GM23338 (cell line): ENCODE data around the gene DNAJC7. TPM values are rescaled to one million over a fixed set of nuclear protein-coding genes. Genes with fewer than 3 reads are reported as not detected.

Source experiments
- ATAC-seq: fragments of 200-7000 bp; cut with Tn5 transposase; 3 replicates; pipeline ENCODE4 v1.9.1; 2020
- DNase-seq: peaks from one replicate; pipeline ENCODE4 v3.0.0-alpha.2; 2015; ENCODE audit warnings: low spot score
- H2AFZ ChIP-seq: fragments of 200-600 bp; sonication (generic); 2 replicates; pipeline ENCODE4 v1.8.0; 2016; ENCODE audit warnings: antibody characterized with exemption, mild to moderate bottlenecking, moderate library complexity
- H3F3A ChIP-seq: fragments of 200-600 bp; sonication (generic); replicated peaks from 2 replicates; pipeline ENCODE4 v1.8.0; 2017; ENCODE audit warnings: antibody characterized with exemption, mixed run types, low read depth
- H3K27ac ChIP-seq: fragments of 200-600 bp; sonication (generic); 2 replicates; pipeline ENCODE4 v1.6.1; 2016; ENCODE audit warnings: low read depth
- H3K27me3 ChIP-seq: fragments of 200-600 bp; sonication (generic); 2 replicates; pipeline ENCODE4 v1.8.0; 2016; ENCODE audit warnings: mild to moderate bottlenecking, mixed run types, moderate library complexity; ENCODE audit not compliant: insufficient read depth
- H3K36me3 ChIP-seq: fragments of 200-600 bp; sonication (generic); 2 replicates; pipeline ENCODE4 v1.8.0; 2016; ENCODE audit warnings: mild to moderate bottlenecking; ENCODE audit not compliant: insufficient read depth
- H3K4me1 ChIP-seq: fragments of 200-600 bp; sonication (generic); 2 replicates; pipeline ENCODE4 v1.8.0; 2016; ENCODE audit warnings: mild to moderate bottlenecking, moderate library complexity; ENCODE audit not compliant: insufficient read depth
- H3K4me2 ChIP-seq: fragments of 200-600 bp; sonication (generic); 2 replicates; pipeline ENCODE4 v1.7.1; 2017; ENCODE audit warnings: mixed run types
- H3K4me3 ChIP-seq: fragments of 200-600 bp; sonication (generic); 2 replicates; pipeline ENCODE4 v1.6.1; 2016; ENCODE audit warnings: mixed run types
- H3K79me2 ChIP-seq: fragments of 200-600 bp; sonication (generic); replicated peaks from 2 replicates; pipeline ENCODE4 v1.8.0; 2017; ENCODE audit warnings: mild to moderate bottlenecking; ENCODE audit not compliant: insufficient read depth
- H3K9me2 ChIP-seq: fragments of 200-600 bp; sonication (generic); 2 replicates; pipeline ENCODE4 v1.8.0; 2017; ENCODE audit not compliant: insufficient read depth
- H4K20me1 ChIP-seq: fragments of 200-600 bp; sonication (generic); replicated peaks from 2 replicates; pipeline ENCODE4 v1.8.0; 2017; ENCODE audit warnings: mild to moderate bottlenecking; ENCODE audit not compliant: insufficient read depth
- H3K27ac Mint-ChIP-seq: 2 replicates; pipeline ENCODE4 v1.8.0; 2020; ENCODE audit warnings: inconsistent platforms, mild to moderate bottlenecking, moderate library complexity, mixed read lengths
- H3K27me3 Mint-ChIP-seq: 3 replicates; pipeline ENCODE4 v1.8.0; 2022; ENCODE audit warnings: low read depth, mild to moderate bottlenecking, moderate library complexity, mixed read lengths, inconsistent platforms; ENCODE audit not compliant: insufficient read depth, poor library complexity
- H3K36me3 Mint-ChIP-seq: 3 replicates; pipeline ENCODE4 v1.8.0; 2021; ENCODE audit warnings: low read depth, mild to moderate bottlenecking, inconsistent platforms, moderate library complexity, mixed read lengths
- H3K4me1 Mint-ChIP-seq: 3 replicates; pipeline ENCODE4 v1.8.0; 2020; ENCODE audit warnings: mild to moderate bottlenecking, inconsistent platforms, mixed read lengths
- H3K4me3 Mint-ChIP-seq: 3 replicates; pipeline ENCODE4 v1.8.0; 2021; ENCODE audit warnings: moderate library complexity, mild to moderate bottlenecking, inconsistent platforms, mixed read lengths
- H3K9me3 Mint-ChIP-seq: 3 replicates; pipeline ENCODE4 v1.8.0; 2020; ENCODE audit warnings: moderate library complexity, mild to moderate bottlenecking, inconsistent platforms, mixed read lengths
- CREB1 ChIP-seq: fragments of 250-450 bp; sonication (Bioruptor Pico); IDR thresholded peaks from 2 replicates; pipeline ENCODE4 v1.5.0; 2020; ENCODE audit warnings: low read depth, mild to moderate bottlenecking, moderate library complexity
- EZH2 ChIP-seq: fragments of 200-600 bp; sonication (generic); IDR thresholded peaks from one replicate; pipeline ENCODE4 v1.8.0; 2017; ENCODE audit warnings: antibody characterized with exemption, mild to moderate bottlenecking, low read depth; ENCODE audit not compliant: unreplicated experiment
- JUNB ChIP-seq: IDR thresholded peaks from one replicate; pipeline ENCODE4 v1.6.1; 2016; ENCODE audit warnings: antibody characterized with exemption; ENCODE audit not compliant: unreplicated experiment
- NANOG ChIP-seq: IDR thresholded peaks from 2 replicates; pipeline ENCODE4 v1.6.1; 2016; ENCODE audit warnings: antibody characterized with exemption, borderline replicate concordance
- POLR2AphosphoS5 ChIP-seq: IDR thresholded peaks from 2 replicates; pipeline ENCODE4 v1.6.1; 2016; ENCODE audit warnings: antibody characterized with exemption, low read depth
- STAT1 ChIP-seq: IDR thresholded peaks from one replicate; pipeline ENCODE4 v1.6.1; 2016; ENCODE audit warnings: antibody characterized with exemption; ENCODE audit not compliant: unreplicated experiment
- ZNF114 ChIP-seq: fragments of 250-450 bp; sonication (Bioruptor Pico); IDR thresholded peaks from 2 replicates; pipeline ENCODE4 v1.5.0; 2020; ENCODE audit warnings: mild to moderate bottlenecking, moderate library complexity
- polyA plus RNA-seq: library from polyadenylated mRNA; unstranded; fragments of >200 nt; fragmentation: Nextera tagmentation; extraction: Ambion mirVana; gene quantifications from 2 replicates; pipeline ENCODE4 v1.2.1, GENCODE V29; 2016
- total RNA-seq: library from RNA; depleted of rRNA; stranded (reverse); fragments of >200 nt; shearing (Covaris generic); gene quantifications from 2 replicates; pipeline ENCODE4 v1.2.3, GENCODE V29; 2014
- TF ChIP-seq, protein P1 (sequence below): fragments of 250-450 bp; sonication (Bioruptor Pico); IDR thresholded peaks from 2 replicates; pipeline ENCODE4 v1.5.0; 2020; ENCODE audit warnings: mild to moderate bottlenecking, moderate library complexity
- TF ChIP-seq, protein P2 (sequence below), 2 experiments: fragments of 200-600 bp in 1 of 2; sonication (generic) in 1 of 2; conservative IDR thresholded peaks; 2 replicates each; pipeline versions ENCODE4 v1.5.1 to v1.6.1; 2016 to 2017; ENCODE audit warnings: antibody characterized with exemption in 2 of 2, low read depth in 2 of 2, mild to moderate bottlenecking in 2 of 2, moderate library complexity in 1 of 2
- TF ChIP-seq, protein P3 (sequence below): IDR thresholded peaks from one replicate; pipeline ENCODE4 v1.6.1; 2018; ENCODE audit warnings: antibody characterized with exemption; ENCODE audit not compliant: unreplicated experiment
- TF ChIP-seq, protein P4 (sequence below): IDR thresholded peaks from 2 replicates; pipeline ENCODE4 v1.6.1; 2016; ENCODE audit warnings: antibody characterized with exemption

The DNAJC7 gene
- total and polyA plus RNA-seq, 2 experiments from 2014 or later: 139 to 141 TPM

DNA sequence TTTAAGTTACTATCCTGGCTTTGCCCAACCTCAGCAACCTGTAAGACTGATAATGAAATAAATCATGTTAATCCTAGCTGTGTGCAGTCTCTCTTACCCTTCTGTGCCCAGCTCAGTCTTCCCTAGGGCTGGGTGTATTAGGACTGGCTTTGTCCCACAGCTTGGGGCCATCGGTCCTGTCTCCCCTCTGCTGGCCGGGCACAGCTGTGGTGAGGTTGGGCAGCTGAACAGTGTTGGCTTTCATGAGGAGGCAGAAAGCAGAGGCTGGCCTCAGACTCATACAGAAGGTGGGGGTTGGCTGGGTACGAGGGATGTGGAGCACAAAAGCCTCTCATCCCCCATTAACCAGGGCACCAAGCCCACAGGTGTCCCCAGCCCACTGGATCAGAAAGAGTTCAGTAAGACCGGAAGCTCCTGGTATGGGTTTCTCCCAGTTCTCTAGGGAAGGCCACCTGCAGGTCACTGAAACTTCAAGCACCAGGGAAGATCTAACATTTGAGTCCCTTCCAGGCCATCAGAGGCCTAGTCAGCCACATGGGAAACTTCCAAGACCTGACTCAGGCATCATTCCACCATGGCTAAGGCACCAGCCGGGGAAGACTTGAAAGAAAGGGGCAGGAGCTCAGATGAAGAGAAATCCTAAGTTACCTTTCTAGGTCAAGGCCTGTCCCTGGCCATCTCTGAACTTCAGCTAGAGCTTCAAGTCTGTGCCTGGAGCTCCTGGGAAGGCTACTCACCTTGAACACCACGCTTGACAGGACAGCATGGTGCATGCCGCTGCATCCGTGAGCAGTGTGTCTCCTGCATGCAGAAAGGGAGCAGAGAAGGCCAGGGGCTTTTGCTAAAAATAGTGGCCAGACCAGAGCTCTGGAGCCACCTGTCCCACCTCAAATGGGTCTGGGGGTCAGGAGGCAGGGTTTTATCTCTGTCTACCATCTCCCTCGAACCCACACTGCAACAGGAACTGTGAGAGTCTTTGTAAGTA lies 41.8 kb downstream of the DNAJC7 start:
- ATAC-seq: no peak
- peaks cover 41% of the 10 kb centered on the region for H3K36me3 ChIP-seq
- peaks cover 81% of the 10 kb centered on the region for H3K36me3 Mint-ChIP-seq

More for the DNA sequence above, 41.8 kb downstream of the DNAJC7 start:
- Mint-ChIP-seq H3K27me3 (peaks cover 8% of the 10 kb centered on the region), H3K9me3 (no peaks in the 10 kb centered on the region), H3K27ac (no peak overlapping the region), H3K4me3 (no peak overlapping the region), H3K4me1 (no peaks in the 10 kb centered on the region)
- DNase-seq: no peak
- Histone ChIP-seq H3K4me3 (no peak overlapping the region), H3K79me2 (no peaks in the 10 kb centered on the region), H3F3A (peaks cover 20% of the 10 kb centered on the region; the same call in 1 of the 2 replicates), H3K27me3 (no peaks in the 10 kb centered on the region), H3K4me1 (no peaks in the 10 kb centered on the region), H2AFZ (no peak overlapping the region), H3K9me2 (no peaks in the 10 kb centered on the region), H3K27ac (no peak overlapping the region), H4K20me1 (peaks cover 6% of the 10 kb centered on the region), H3K4me2 (no peak overlapping the region)
- no peak for TF ChIP-seq CREB1 (CRISPR knock-in tag)
- TF ChIP-seq, protein P1, sequence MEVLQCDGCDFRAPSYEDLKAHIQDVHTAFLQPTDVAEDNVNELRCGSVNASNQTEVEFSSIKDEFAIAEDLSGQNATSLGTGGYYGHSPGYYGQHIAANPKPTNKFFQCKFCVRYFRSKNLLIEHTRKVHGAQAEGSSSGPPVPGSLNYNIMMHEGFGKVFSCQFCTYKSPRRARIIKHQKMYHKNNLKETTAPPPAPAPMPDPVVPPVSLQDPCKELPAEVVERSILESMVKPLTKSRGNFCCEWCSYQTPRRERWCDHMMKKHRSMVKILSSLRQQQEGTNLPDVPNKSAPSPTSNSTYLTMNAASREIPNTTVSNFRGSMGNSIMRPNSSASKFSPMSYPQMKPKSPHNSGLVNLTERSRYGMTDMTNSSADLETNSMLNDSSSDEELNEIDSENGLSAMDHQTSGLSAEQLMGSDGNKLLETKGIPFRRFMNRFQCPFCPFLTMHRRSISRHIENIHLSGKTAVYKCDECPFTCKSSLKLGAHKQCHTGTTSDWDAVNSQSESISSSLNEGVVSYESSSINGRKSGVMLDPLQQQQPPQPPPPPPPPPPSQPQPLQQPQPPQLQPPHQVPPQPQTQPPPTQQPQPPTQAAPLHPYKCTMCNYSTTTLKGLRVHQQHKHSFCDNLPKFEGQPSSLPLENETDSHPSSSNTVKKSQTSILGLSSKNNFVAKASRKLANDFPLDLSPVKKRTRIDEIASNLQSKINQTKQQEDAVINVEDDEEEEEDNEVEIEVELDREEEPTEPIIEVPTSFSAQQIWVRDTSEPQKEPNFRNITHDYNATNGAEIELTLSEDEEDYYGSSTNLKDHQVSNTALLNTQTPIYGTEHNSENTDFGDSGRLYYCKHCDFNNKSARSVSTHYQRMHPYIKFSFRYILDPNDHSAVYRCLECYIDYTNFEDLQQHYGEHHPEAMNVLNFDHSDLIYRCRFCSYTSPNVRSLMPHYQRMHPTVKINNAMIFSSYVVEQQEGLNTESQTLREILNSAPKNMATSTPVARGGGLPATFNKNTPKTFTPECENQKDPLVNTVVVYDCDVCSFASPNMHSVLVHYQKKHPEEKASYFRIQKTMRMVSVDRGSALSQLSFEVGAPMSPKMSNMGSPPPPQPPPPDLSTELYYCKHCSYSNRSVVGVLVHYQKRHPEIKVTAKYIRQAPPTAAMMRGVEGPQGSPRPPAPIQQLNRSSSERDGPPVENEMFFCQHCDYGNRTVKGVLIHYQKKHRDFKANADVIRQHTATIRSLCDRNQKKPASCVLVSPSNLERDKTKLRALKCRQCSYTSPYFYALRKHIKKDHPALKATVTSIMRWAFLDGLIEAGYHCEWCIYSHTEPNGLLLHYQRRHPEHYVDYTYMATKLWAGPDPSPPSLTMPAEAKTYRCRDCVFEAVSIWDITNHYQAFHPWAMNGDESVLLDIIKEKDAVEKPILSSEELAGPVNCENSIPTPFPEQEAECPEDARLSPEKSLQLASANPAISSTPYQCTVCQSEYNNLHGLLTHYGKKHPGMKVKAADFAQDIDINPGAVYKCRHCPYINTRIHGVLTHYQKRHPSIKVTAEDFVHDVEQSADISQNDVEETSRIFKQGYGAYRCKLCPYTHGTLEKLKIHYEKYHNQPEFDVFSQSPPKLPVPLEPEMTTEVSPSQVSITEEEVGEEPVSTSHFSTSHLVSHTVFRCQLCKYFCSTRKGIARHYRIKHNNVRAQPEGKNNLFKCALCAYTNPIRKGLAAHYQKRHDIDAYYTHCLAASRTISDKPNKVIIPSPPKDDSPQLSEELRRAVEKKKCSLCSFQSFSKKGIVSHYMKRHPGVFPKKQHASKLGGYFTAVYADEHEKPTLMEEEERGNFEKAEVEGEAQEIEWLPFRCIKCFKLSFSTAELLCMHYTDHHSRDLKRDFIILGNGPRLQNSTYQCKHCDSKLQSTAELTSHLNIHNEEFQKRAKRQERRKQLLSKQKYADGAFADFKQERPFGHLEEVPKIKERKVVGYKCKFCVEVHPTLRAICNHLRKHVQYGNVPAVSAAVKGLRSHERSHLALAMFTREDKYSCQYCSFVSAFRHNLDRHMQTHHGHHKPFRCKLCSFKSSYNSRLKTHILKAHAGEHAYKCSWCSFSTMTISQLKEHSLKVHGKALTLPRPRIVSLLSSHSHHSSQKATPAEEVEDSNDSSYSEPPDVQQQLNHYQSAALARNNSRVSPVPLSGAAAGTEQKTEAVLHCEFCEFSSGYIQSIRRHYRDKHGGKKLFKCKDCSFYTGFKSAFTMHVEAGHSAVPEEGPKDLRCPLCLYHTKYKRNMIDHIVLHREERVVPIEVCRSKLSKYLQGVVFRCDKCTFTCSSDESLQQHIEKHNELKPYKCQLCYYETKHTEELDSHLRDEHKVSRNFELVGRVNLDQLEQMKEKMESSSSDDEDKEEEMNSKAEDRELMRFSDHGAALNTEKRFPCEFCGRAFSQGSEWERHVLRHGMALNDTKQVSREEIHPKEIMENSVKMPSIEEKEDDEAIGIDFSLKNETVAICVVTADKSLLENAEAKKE (CRISPR knock-in tag): no peak
- no peak for TF ChIP-seq ZNF114
- TF ChIP-seq, protein P2, sequence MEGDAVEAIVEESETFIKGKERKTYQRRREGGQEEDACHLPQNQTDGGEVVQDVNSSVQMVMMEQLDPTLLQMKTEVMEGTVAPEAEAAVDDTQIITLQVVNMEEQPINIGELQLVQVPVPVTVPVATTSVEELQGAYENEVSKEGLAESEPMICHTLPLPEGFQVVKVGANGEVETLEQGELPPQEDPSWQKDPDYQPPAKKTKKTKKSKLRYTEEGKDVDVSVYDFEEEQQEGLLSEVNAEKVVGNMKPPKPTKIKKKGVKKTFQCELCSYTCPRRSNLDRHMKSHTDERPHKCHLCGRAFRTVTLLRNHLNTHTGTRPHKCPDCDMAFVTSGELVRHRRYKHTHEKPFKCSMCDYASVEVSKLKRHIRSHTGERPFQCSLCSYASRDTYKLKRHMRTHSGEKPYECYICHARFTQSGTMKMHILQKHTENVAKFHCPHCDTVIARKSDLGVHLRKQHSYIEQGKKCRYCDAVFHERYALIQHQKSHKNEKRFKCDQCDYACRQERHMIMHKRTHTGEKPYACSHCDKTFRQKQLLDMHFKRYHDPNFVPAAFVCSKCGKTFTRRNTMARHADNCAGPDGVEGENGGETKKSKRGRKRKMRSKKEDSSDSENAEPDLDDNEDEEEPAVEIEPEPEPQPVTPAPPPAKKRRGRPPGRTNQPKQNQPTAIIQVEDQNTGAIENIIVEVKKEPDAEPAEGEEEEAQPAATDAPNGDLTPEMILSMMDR (conservative IDR thresholded peaks at IDR 0.05; ENCODE audit: low read depth in 2 of 2): no peak
- TF ChIP-seq EZH2: no peak
- no peak for TF ChIP-seq POLR2AphosphoS5
- no peak for TF ChIP-seq NANOG
- TF ChIP-seq STAT1: no peak
- TF ChIP-seq JUNB: no peak
- TF ChIP-seq, protein P3, sequence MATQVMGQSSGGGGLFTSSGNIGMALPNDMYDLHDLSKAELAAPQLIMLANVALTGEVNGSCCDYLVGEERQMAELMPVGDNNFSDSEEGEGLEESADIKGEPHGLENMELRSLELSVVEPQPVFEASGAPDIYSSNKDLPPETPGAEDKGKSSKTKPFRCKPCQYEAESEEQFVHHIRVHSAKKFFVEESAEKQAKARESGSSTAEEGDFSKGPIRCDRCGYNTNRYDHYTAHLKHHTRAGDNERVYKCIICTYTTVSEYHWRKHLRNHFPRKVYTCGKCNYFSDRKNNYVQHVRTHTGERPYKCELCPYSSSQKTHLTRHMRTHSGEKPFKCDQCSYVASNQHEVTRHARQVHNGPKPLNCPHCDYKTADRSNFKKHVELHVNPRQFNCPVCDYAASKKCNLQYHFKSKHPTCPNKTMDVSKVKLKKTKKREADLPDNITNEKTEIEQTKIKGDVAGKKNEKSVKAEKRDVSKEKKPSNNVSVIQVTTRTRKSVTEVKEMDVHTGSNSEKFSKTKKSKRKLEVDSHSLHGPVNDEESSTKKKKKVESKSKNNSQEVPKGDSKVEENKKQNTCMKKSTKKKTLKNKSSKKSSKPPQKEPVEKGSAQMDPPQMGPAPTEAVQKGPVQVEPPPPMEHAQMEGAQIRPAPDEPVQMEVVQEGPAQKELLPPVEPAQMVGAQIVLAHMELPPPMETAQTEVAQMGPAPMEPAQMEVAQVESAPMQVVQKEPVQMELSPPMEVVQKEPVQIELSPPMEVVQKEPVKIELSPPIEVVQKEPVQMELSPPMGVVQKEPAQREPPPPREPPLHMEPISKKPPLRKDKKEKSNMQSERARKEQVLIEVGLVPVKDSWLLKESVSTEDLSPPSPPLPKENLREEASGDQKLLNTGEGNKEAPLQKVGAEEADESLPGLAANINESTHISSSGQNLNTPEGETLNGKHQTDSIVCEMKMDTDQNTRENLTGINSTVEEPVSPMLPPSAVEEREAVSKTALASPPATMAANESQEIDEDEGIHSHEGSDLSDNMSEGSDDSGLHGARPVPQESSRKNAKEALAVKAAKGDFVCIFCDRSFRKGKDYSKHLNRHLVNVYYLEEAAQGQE: no peak
- TF ChIP-seq, protein P4, sequence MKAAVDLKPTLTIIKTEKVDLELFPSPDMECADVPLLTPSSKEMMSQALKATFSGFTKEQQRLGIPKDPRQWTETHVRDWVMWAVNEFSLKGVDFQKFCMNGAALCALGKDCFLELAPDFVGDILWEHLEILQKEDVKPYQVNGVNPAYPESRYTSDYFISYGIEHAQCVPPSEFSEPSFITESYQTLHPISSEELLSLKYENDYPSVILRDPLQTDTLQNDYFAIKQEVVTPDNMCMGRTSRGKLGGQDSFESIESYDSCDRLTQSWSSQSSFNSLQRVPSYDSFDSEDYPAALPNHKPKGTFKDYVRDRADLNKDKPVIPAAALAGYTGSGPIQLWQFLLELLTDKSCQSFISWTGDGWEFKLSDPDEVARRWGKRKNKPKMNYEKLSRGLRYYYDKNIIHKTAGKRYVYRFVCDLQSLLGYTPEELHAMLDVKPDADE: no peak
